GM23248 (cell line): ENCODE measurements around the gene PIF1.

Experiments
- EZH2 ChIP-seq: fragments of 200-600 bp; sonication (generic); IDR thresholded peaks from 2 replicates; pipeline ENCODE4 v1.6.1; 2018; ENCODE audit warnings: antibody characterized with exemption, mild to moderate bottlenecking; ENCODE audit not compliant: insufficient read depth, poor library complexity, severe bottlenecking
- EZH2phosphoT487 ChIP-seq: fragments of 200-600 bp; sonication (generic); IDR thresholded peaks from 2 replicates; pipeline ENCODE4 v1.6.1; 2018; ENCODE audit warnings: antibody characterized with exemption, moderate library complexity, mild to moderate bottlenecking, low read depth; ENCODE audit not compliant: insufficient read depth

DNA sequence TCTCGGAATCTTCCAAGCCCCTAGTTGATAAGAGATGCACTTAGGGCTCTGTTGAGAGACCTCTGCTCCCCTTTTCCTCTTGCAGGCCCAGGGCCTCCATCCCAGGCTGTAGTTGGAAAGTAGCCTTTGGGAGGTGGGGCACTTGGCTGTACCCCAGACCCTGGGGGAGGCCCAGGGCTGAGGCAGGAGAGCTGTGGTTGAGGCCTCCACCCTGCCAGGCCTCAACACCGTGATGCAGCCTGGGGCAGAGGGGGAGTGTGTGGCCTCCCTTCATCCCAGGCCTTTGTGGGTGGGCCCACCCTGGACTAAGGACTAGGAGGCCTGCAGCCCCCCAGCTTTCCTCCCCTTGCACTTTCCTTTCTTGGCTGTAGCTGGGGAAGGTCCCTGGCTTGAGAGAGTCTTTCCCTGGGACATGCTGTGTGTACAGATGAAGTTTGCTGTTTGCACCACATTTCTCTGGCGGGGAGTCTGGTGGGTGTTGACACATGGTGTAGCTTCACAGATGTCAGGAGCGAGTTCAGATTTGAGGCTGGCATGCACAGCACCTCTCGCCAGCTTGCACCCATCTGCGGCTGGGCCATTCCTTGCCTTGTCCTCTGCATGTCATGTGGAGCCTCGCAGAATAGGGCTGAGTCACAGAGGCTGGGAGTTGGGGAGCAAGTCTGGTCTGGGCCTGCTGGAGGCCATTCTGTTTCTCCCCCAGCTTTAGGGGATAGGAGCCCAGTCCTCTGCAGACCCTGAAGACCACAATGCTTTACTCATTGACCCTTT, 29.9 kb upstream of the PIF1 start:
- TF ChIP-seq EZH2 (no peak), EZH2phosphoT487 (no peak)
